Measurements from ENCODE around the gene SLC22A2.

The SLC22A2 gene

DNA sequence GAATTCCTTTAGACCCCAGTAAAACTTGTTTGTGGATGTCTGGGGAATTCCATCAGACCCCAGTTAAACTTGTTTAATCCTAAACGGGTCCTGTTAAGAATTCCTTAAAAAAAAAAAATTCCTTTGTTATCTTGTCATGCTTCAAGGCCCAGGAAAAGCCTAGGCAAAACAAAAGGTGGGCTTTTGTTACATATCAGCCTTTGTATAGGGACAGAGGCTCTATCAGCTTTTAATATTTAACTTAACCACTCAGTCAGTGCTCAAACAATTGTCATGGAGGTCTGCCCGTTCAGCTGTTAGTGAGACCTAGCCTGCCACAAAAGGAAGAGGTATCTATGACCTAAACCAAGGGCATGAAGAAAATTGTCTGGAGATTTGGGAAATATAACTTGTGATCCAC, 83.9 kb downstream of the SLC22A2 start:
- Histone ChIP-seq H3K4me1 (ENCODE audit: insufficient read depth, low read length) (no peaks in the 10 kb centered on the region), H3K4me2 (ENCODE audit: insufficient read depth, low read length) (no peak overlapping the region), H3K27me3 (ENCODE audit: insufficient read depth, low read length, poor library complexity) (peaks cover 9% of the 10 kb centered on the region), H3K79me2 (ENCODE audit: insufficient read depth, low read length) (no peaks in the 10 kb centered on the region), H2AFZ (ENCODE audit: low read depth, low read length) (no peak overlapping the region), H3K9me3 (ENCODE audit: insufficient read depth, low read length, severe bottlenecking) (no peaks in the 10 kb centered on the region), H3K27ac (ENCODE audit: low read length) (no peak overlapping the region), H3K36me3 (ENCODE audit: insufficient read depth, low read length) (no peaks in the 10 kb centered on the region), H4K20me1 (ENCODE audit: insufficient read depth, low read length) (no peaks in the 10 kb centered on the region), H3K9ac (ENCODE audit: low read depth, low read length) (no peak overlapping the region), H3K4me3 (ENCODE audit: low read depth in 1 of 2, low read length in 2 of 2) (no peak overlapping the region)
- DNase-seq (no peak), ATAC-seq (ENCODE audit: insufficient read depth, low read depth) (no peak)
- TF ChIP-seq, protein P1, sequence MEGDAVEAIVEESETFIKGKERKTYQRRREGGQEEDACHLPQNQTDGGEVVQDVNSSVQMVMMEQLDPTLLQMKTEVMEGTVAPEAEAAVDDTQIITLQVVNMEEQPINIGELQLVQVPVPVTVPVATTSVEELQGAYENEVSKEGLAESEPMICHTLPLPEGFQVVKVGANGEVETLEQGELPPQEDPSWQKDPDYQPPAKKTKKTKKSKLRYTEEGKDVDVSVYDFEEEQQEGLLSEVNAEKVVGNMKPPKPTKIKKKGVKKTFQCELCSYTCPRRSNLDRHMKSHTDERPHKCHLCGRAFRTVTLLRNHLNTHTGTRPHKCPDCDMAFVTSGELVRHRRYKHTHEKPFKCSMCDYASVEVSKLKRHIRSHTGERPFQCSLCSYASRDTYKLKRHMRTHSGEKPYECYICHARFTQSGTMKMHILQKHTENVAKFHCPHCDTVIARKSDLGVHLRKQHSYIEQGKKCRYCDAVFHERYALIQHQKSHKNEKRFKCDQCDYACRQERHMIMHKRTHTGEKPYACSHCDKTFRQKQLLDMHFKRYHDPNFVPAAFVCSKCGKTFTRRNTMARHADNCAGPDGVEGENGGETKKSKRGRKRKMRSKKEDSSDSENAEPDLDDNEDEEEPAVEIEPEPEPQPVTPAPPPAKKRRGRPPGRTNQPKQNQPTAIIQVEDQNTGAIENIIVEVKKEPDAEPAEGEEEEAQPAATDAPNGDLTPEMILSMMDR (IDR thresholded peaks at IDR 0.05; ENCODE audit: borderline replicate concordance, extremely low read depth, low read length, poor library complexity, severe bottlenecking): no peak
- TF ChIP-seq EZH2 (IDR thresholded peaks at IDR 0.05; ENCODE audit: borderline replicate concordance, low read depth, low read length, severe bottlenecking): no peak

GRCh38 chr6:160173806-160174527, 84.7 kb downstream of the SLC22A2 start:
- TF ChIP-seq, protein P1 (IDR thresholded peaks at IDR 0.05; ENCODE audit: borderline replicate concordance, extremely low read depth, low read length, poor library complexity, severe bottlenecking): no peak
- TF ChIP-seq EZH2 (IDR thresholded peaks at IDR 0.05; ENCODE audit: borderline replicate concordance, low read depth, low read length, severe bottlenecking): no peak
- no peak overlapping the region for H3K27ac ChIP-seq (ENCODE audit: low read length)
- peaks cover 9% of the 10 kb centered on the region for H3K27me3 ChIP-seq (ENCODE audit: insufficient read depth, low read length, poor library complexity)
- H3K4me1 ChIP-seq (ENCODE audit: insufficient read depth, low read length): no peaks in the 10 kb centered on the region
- H3K9ac ChIP-seq (ENCODE audit: low read depth, low read length): no peak overlapping the region
- no peaks in the 10 kb centered on the region for H3K36me3 ChIP-seq (ENCODE audit: insufficient read depth, low read length)
- no peak overlapping the region for H3K4me2 ChIP-seq (ENCODE audit: insufficient read depth, low read length)
- no peak overlapping the region for H3K4me3 ChIP-seq (ENCODE audit: low read depth in 1 of 2, low read length in 2 of 2)
- no peak overlapping the region for H2AFZ ChIP-seq (ENCODE audit: low read depth, low read length)
- H3K79me2 ChIP-seq (ENCODE audit: insufficient read depth, low read length): no peaks in the 10 kb centered on the region
- no peak for ATAC-seq (ENCODE audit: insufficient read depth, low read depth)
- no peaks in the 10 kb centered on the region for H4K20me1 ChIP-seq (ENCODE audit: insufficient read depth, low read length)
- H3K9me3 ChIP-seq (ENCODE audit: insufficient read depth, low read length, severe bottlenecking): no peaks in the 10 kb centered on the region
- DNase-seq: no peak

DNA sequence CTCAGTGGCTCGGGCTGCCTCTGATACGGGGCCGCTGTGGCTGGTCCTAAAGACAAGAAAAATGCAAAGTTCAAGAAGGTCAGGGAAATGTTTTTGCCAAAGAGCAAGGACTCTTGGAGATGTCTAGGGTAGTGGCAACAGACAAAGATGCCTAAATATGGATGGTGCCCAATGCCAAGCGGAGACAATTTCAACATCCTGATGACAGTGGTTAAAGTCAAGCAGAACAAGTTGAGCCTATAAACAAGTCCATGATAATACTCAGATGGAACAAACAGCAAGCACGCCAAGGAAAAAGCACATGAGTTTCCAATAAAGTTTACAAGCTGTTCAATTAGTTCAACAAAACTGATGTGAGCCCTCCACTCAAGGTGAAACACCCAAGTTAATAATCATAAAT, 85.9 kb downstream of the SLC22A2 start:
- no peak for ATAC-seq (ENCODE audit: insufficient read depth, low read depth)

More for the DNA sequence above, 85.9 kb downstream of the SLC22A2 start:
- Histone ChIP-seq H3K4me2 (ENCODE audit: insufficient read depth, low read length) (no peak overlapping the region), H2AFZ (ENCODE audit: low read depth, low read length) (no peak overlapping the region), H3K79me2 (ENCODE audit: insufficient read depth, low read length) (no peaks in the 10 kb centered on the region), H3K9me3 (ENCODE audit: insufficient read depth, low read length, severe bottlenecking) (no peaks in the 10 kb centered on the region), H3K9ac (ENCODE audit: low read depth, low read length) (no peak overlapping the region), H3K27ac (ENCODE audit: low read length) (no peak overlapping the region), H3K4me1 (ENCODE audit: insufficient read depth, low read length) (no peaks in the 10 kb centered on the region), H3K4me3 (ENCODE audit: low read depth in 1 of 2, low read length in 2 of 2) (no peak overlapping the region), H4K20me1 (ENCODE audit: insufficient read depth, low read length) (no peaks in the 10 kb centered on the region), H3K27me3 (ENCODE audit: insufficient read depth, low read length, poor library complexity) (peaks cover 14% of the 10 kb centered on the region), H3K36me3 (ENCODE audit: insufficient read depth, low read length) (no peaks in the 10 kb centered on the region)
- no peak for DNase-seq
- no peak for TF ChIP-seq EZH2 (IDR thresholded peaks at IDR 0.05; ENCODE audit: borderline replicate concordance, low read depth, low read length, severe bottlenecking)
- TF ChIP-seq, protein P1 (IDR thresholded peaks at IDR 0.05; ENCODE audit: borderline replicate concordance, extremely low read depth, low read length, poor library complexity, severe bottlenecking): no peak

Measured in DND-41 (cell line).